BLaER1 (cell line): ENCODE measurements around the gene NECTIN4.

ENCODE experiments used
- H3K27ac ChIP-seq: shearing (Covaris generic); formaldehyde crosslinking; 2 replicates; pipeline ENCODE4 v1.8.1; 2022
- H3K27me3 ChIP-seq: shearing (Covaris generic); formaldehyde crosslinking; 2 replicates; pipeline ENCODE4 v1.8.1; 2022
- H3K36me3 ChIP-seq: shearing (Covaris generic); formaldehyde crosslinking; 2 replicates; pipeline ENCODE4 v1.8.1; 2022
- H3K4me1 ChIP-seq: shearing (Covaris generic); formaldehyde crosslinking; 2 replicates; pipeline ENCODE4 v1.8.1; 2022
- H3K4me2 ChIP-seq: shearing (Covaris generic); formaldehyde crosslinking; 2 replicates; pipeline ENCODE4 v1.8.1; 2022
- H3K4me3 ChIP-seq: shearing (Covaris generic); formaldehyde crosslinking; 2 replicates; pipeline ENCODE4 v1.8.1; 2022
- H3K9ac ChIP-seq: shearing (Covaris generic); formaldehyde crosslinking; 2 replicates; pipeline ENCODE4 v1.8.1; 2022
- H3K9me3 ChIP-seq: shearing (Covaris generic); formaldehyde crosslinking; 2 replicates; pipeline ENCODE4 v1.8.1; 2022
- H4K20me1 ChIP-seq: shearing (Covaris generic); formaldehyde crosslinking; 2 replicates; pipeline ENCODE4 v1.8.1; 2022
- Cebpa-rat ChIP-seq: shearing (Covaris generic); IDR thresholded peaks from 2 replicates; pipeline ENCODE4 v1.8.1; 2022

NECTIN4 gene

GRCh38 chr1:161083748-161084596, 5.4 kb downstream of the NECTIN4 start:
- no peak overlapping the region for H3K27ac ChIP-seq
- H3K27me3 ChIP-seq = no peaks in the 10 kb centered on the region
- no peaks in the 10 kb centered on the region for H3K4me1 ChIP-seq
- no peak overlapping the region for H3K4me3 ChIP-seq
- H3K9me3 ChIP-seq = no peaks in the 10 kb centered on the region
- no peaks in the 10 kb centered on the region for H4K20me1 ChIP-seq
- no peaks in the 10 kb centered on the region for H3K36me3 ChIP-seq
- no peak overlapping the region for H3K4me2 ChIP-seq
- no peak for TF ChIP-seq Cebpa-rat
- no peak overlapping the region for H3K9ac ChIP-seq

- H3K9me3 ChIP-seq = no peaks in the 10 kb centered on the region
- H3K4me1 ChIP-seq = no peaks in the 10 kb centered on the region
- H3K9ac ChIP-seq = no peak overlapping the region
- no peaks in the 10 kb centered on the region for H4K20me1 ChIP-seq
- no peak for TF ChIP-seq Cebpa-rat
- H3K4me3 ChIP-seq = no peak overlapping the region
- no peaks in the 10 kb centered on the region for H3K27me3 ChIP-seq
- no peak overlapping the region for H3K27ac ChIP-seq
- no peak overlapping the region for H3K4me2 ChIP-seq
- H3K36me3 ChIP-seq = no peaks in the 10 kb centered on the region
Measured at GRCh38 chr1:161082996-161083747, 6.2 kb downstream of the NECTIN4 start.

- Histone ChIP-seq H3K9me3 (no peaks in the 10 kb centered on the region), H3K4me1 (no peaks in the 10 kb centered on the region), H3K27ac (no peak overlapping the region), H3K27me3 (no peaks in the 10 kb centered on the region), H3K4me2 (no peak overlapping the region), H3K9ac (no peak overlapping the region), H3K4me3 (no peak overlapping the region), H4K20me1 (no peaks in the 10 kb centered on the region), H3K36me3 (no peaks in the 10 kb centered on the region)
- no peak for TF ChIP-seq Cebpa-rat
Measured at GRCh38 chr1:161082483-161082882, 6.9 kb downstream of the NECTIN4 start.

- no peak overlapping the region for H3K9ac ChIP-seq
- H3K4me3 ChIP-seq = no peak overlapping the region
- TF ChIP-seq Cebpa-rat = no peak
- no peaks in the 10 kb centered on the region for H4K20me1 ChIP-seq
- no peaks in the 10 kb centered on the region for H3K36me3 ChIP-seq
- H3K4me2 ChIP-seq = no peak overlapping the region
- no peaks in the 10 kb centered on the region for H3K4me1 ChIP-seq
- H3K27ac ChIP-seq = no peak overlapping the region
- H3K27me3 ChIP-seq = no peaks in the 10 kb centered on the region
- no peaks in the 10 kb centered on the region for H3K9me3 ChIP-seq
Measured at GRCh38 chr1:161081519-161081918, 7.8 kb downstream of the NECTIN4 start.

GRCh38 chr1:161080441-161081405, 8.6 kb downstream of the NECTIN4 start:
- Histone ChIP-seq H3K27ac (no peak overlapping the region), H3K9me3 (no peaks in the 10 kb centered on the region), H3K9ac (no peak overlapping the region), H3K4me2 (no peak overlapping the region), H3K4me1 (no peaks in the 10 kb centered on the region), H4K20me1 (no peaks in the 10 kb centered on the region), H3K36me3 (no peaks in the 10 kb centered on the region), H3K27me3 (no peaks in the 10 kb centered on the region), H3K4me3 (no peak overlapping the region)
- no peak for TF ChIP-seq Cebpa-rat

GRCh38 chr1:161079436-161080110, 9.8 kb downstream of the NECTIN4 start:
- Histone ChIP-seq H3K4me2 (no peak overlapping the region), H3K9me3 (no peaks in the 10 kb centered on the region), H3K36me3 (no peaks in the 10 kb centered on the region), H3K4me1 (no peaks in the 10 kb centered on the region), H4K20me1 (no peaks in the 10 kb centered on the region), H3K27me3 (no peaks in the 10 kb centered on the region), H3K9ac (no peak overlapping the region), H3K4me3 (no peak overlapping the region), H3K27ac (no peak overlapping the region)
- TF ChIP-seq Cebpa-rat = no peak

GRCh38 chr1:161077426-161077825, 11.9 kb downstream of the NECTIN4 start:
- Histone ChIP-seq H3K9me3 (no peaks in the 10 kb centered on the region), H3K4me1 (no peaks in the 10 kb centered on the region), H3K27me3 (no peaks in the 10 kb centered on the region), H3K9ac (no peak overlapping the region), H4K20me1 (no peaks in the 10 kb centered on the region), H3K4me3 (no peak overlapping the region), H3K27ac (no peak overlapping the region), H3K4me2 (no peak overlapping the region), H3K36me3 (no peaks in the 10 kb centered on the region)
- TF ChIP-seq Cebpa-rat = no peak

- Histone ChIP-seq H3K36me3 (no peaks in the 10 kb centered on the region), H3K4me3 (no peak overlapping the region), H3K4me2 (no peak overlapping the region), H3K27me3 (no peaks in the 10 kb centered on the region), H3K9ac (no peak overlapping the region), H3K27ac (no peak overlapping the region), H4K20me1 (no peaks in the 10 kb centered on the region), H3K4me1 (peaks cover 8% of the 10 kb centered on the region), H3K9me3 (no peaks in the 10 kb centered on the region)
- TF ChIP-seq Cebpa-rat = no peak
Measured at GRCh38 chr1:161076410-161076809, 12.9 kb downstream of the NECTIN4 start.
